Transverse colon (tissue), 3 donors: Measurements from ENCODE around the gene SLC22A14.

Source experiments
- CTCF ChIP-seq, 5 experiments: fragments of 200-600 bp in 3 of 5; fragments of 450-650 bp in 2 of 5; sonication (generic) in 3 of 5; IDR thresholded peaks; 1 replicate in 2 of 5; 2 replicates in 3 of 5; pipeline ENCODE4 v1.5.1; 2016 to 2017; ENCODE audit warnings: antibody characterized with exemption in 5 of 5, inconsistent platforms in 3 of 5, mild to moderate bottlenecking in 2 of 5, moderate library complexity in 1 of 5
- POLR2A ChIP-seq: fragments of 450-650 bp; IDR thresholded peaks from one replicate; pipeline ENCODE4 v1.6.1; 2016; ENCODE audit warnings: antibody characterized with exemption, mild to moderate bottlenecking, moderate library complexity

- no peak for TF ChIP-seq CTCF (IDR thresholded peaks at IDR 0.05)
- TF ChIP-seq POLR2A = no peak
Measured at GRCh38 chr3:38251197-38251596, 30.9 kb upstream of the SLC22A14 start.
